Measurements from ENCODE around the gene VPS16.

DNA sequence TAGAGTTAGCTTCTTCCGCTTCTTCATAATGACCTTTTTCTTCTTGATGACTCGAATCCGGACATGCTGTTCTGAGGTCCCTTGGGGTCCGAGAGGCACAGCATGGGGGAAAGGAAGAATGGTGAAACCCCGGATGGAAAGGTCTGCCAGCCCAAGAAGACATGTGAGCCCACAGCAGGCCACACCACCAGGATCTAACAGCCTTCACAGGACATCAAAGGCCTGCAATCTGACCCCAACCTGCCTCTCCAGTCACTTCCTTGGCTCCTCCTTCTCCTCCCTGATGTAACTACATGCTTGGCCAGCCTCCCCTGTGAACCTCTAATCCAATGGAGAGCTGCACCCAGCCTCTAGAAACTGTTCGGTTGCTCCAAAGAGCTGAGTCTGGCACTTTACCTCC, 41.7 kb upstream of the VPS16 start:
- TF ChIP-seq, protein P1, sequence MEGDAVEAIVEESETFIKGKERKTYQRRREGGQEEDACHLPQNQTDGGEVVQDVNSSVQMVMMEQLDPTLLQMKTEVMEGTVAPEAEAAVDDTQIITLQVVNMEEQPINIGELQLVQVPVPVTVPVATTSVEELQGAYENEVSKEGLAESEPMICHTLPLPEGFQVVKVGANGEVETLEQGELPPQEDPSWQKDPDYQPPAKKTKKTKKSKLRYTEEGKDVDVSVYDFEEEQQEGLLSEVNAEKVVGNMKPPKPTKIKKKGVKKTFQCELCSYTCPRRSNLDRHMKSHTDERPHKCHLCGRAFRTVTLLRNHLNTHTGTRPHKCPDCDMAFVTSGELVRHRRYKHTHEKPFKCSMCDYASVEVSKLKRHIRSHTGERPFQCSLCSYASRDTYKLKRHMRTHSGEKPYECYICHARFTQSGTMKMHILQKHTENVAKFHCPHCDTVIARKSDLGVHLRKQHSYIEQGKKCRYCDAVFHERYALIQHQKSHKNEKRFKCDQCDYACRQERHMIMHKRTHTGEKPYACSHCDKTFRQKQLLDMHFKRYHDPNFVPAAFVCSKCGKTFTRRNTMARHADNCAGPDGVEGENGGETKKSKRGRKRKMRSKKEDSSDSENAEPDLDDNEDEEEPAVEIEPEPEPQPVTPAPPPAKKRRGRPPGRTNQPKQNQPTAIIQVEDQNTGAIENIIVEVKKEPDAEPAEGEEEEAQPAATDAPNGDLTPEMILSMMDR (conservative IDR thresholded peaks at IDR 0.05; ENCODE audit: low read depth, low read length) = no peak
- TF ChIP-seq EZH2 (IDR thresholded peaks at IDR 0.05; ENCODE audit: low read length, unreplicated experiment) = no peak

All from PC-3 (cell line).